NCI-H2227 (cell line): ENCODE measurements around the gene EXOC3.

Experiments used
- DNase-seq: peaks from one replicate; lab custom pipeline; 2025; ENCODE audit not compliant: unreplicated experiment; lab: John Stamatoyannopoulos, UW

EXOC3 gene

GRCh38 chr5:454936-455335 is 12.0 kb downstream of the EXOC3 start:
- DNase-seq = no peak

- no peak for DNase-seq
Measured at GRCh38 chr5:455806-456205, 12.8 kb downstream of the EXOC3 start.

GRCh38 chr5:456351-457194 is 13.6 kb downstream of the EXOC3 start:
- DNase-seq = no peak

- DNase-seq = no peak
Measured at GRCh38 chr5:457195-457961, 14.4 kb downstream of the EXOC3 start.

GRCh38 chr5:458547-459353 is 15.8 kb downstream of the EXOC3 start:
- DNase-seq = no peak

- DNase-seq = no peak
Measured at GRCh38 chr5:459562-460272, 16.7 kb downstream of the EXOC3 start.

GRCh38 chr5:460273-460625 is 17.3 kb downstream of the EXOC3 start:
- no peak for DNase-seq

GRCh38 chr5:462051-462481 is 19.1 kb downstream of the EXOC3 start:
- no peak for DNase-seq

GRCh38 chr5:463301-463700 is 20.3 kb downstream of the EXOC3 start:
- no peak for DNase-seq

GRCh38 chr5:463952-464351 is 21.0 kb downstream of the EXOC3 start:
- no peak for DNase-seq

GRCh38 chr5:464446-464842 is 21.5 kb downstream of the EXOC3 start:
- DNase-seq = no peak

- DNase-seq = no peak
Measured at GRCh38 chr5:464843-465590, 22.0 kb downstream of the EXOC3 start.

GRCh38 chr5:465591-466403 is 22.8 kb downstream of the EXOC3 start:
- no peak for DNase-seq

GRCh38 chr5:466661-467310 is 23.8 kb downstream of the EXOC3 start:
- no peak for DNase-seq

- no peak for DNase-seq
Measured at GRCh38 chr5:468401-468800, 25.4 kb downstream of the EXOC3 start.

GRCh38 chr5:469752-470483 is 26.9 kb downstream of the EXOC3 start:
- DNase-seq = no peak

GRCh38 chr5:470961-471749 is 28.2 kb downstream of the EXOC3 start:
- DNase-seq = no peak

- DNase-seq = no peak
Measured at GRCh38 chr5:471750-472058, 28.7 kb downstream of the EXOC3 start.
